ENCODE data around the gene GNA14. TPM values are rescaled to one million over a fixed set of nuclear protein-coding genes. Genes with fewer than 3 reads are reported as not detected.

The GNA14 gene
- total and polyA plus RNA-seq, 2 donors (not counting 3 experiments of a cell fraction or from before 2014, with no cell fraction given): 2.1 to 3.3 TPM

DNA sequence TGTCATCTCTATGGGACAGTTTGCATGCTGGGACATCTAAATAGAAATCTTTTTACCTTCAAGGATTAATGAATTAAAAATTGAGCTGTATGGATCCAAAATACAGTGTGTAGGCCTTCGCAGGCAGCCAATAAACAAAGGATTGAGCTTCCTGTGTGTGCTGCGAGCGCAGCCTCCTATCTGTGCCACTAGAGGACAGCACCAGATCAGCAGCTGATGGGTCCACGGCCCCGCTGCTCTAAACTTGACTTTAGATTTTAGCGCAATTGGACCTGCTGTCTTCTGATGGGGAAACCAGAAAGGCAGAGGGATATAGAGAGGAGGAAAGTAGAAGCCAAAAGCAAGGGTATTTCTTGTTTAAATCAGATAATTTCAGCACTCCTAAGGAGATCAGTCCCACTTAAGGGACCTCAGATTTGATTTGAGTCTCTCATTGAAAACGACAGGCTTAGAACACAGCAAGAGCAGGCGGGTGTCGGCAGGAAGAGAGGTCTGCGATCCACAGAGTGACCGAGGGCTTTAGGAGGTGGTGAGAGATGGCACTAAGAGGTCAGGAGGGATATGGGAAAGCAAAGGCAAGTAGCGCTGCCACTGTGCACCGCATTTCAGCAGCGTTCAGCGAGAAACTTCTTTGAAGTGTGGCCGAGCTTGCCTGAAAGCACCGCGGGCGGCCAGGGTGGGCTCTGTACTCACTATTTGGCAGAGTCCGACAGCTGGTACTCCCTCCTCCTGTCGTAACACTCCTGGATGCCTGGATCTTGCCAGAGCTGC, 214.3 kb downstream of the GNA14 start:
- no peaks in the 10 kb centered on the region for H3K27me3 ChIP-seq (ENCODE audit: control insufficient read depth in 2 of 2, insufficient read depth in 2 of 2, low read length in 2 of 2)
- H3K9ac ChIP-seq (replicated peaks; ENCODE audit: extremely low read depth, insufficient read depth, low read length): no peak overlapping the region
- ChIA-PET CTCF (interaction anchor here (0.6 to 5.1 kb wide), 57 partner anchors 9 to 777 kb away, joined by 3 to 108 read pairs (median 4); partner anchors contain the start of gene GNA14), POLR2A (no interaction called here)
- intact Hi-C loops (cut with micrococcal nuclease): loop anchor here (1.0 to 10.0 kb wide), 3 partner anchors 23 to 411 kb away; no protein-coding TSS in a partner anchor
- dilution Hi-C loops (cut with MboI; ENCODE audit: extremely low pct_ligation_motif_present, low sequenced_read_pairs): no loop called here
- BruUV-seq (replicated peaks): no TSS peak
- H3K9me1 ChIP-seq (replicated peaks; ENCODE audit: control insufficient read depth, extremely low read depth, insufficient read depth, low read length): no peaks in the 10 kb centered on the region
- no peaks in the 10 kb centered on the region for H3K36me3 ChIP-seq (ENCODE audit: control insufficient read depth in 2 of 2, extremely low read depth in 1 of 2, insufficient read depth in 2 of 2, low read length in 2 of 2)
- peak; percentile 68 for DNase-seq (ENCODE audit: low read depth, low spot score)
- H3K27ac ChIP-seq (ENCODE audit: insufficient read depth, low read depth, low read length): no peak overlapping the region
- H3K4me1 ChIP-seq (ENCODE audit: control insufficient read depth, extremely low read depth, insufficient read depth, low read length): peaks cover 16% of the 10 kb centered on the region
- no peaks in the 10 kb centered on the region for H4K20me1 ChIP-seq (replicated peaks; ENCODE audit: control insufficient read depth, extremely low read depth, insufficient read depth, low read length)
- H3K4me2 ChIP-seq (ENCODE audit: insufficient read depth, low read length): no peak overlapping the region
- H2AFZ ChIP-seq (ENCODE audit: low read depth, low read length): peak overlapping the region; percentile 28
- no peaks in the 10 kb centered on the region for H3K79me2 ChIP-seq (ENCODE audit: control insufficient read depth, insufficient read depth, low read length)
- FAIRE-seq: peak; percentile 71
- no peaks in the 10 kb centered on the region for H3K9me3 ChIP-seq (replicated peaks; ENCODE audit: control insufficient read depth, insufficient read depth, low read length)
- no peak overlapping the region for H3K4me3 ChIP-seq (replicated peaks in 1 of 3; ENCODE audit: insufficient read depth in 1 of 3, low read depth in 1 of 3, low read length in 3 of 3)
- TF ChIP-seq, protein P1, sequence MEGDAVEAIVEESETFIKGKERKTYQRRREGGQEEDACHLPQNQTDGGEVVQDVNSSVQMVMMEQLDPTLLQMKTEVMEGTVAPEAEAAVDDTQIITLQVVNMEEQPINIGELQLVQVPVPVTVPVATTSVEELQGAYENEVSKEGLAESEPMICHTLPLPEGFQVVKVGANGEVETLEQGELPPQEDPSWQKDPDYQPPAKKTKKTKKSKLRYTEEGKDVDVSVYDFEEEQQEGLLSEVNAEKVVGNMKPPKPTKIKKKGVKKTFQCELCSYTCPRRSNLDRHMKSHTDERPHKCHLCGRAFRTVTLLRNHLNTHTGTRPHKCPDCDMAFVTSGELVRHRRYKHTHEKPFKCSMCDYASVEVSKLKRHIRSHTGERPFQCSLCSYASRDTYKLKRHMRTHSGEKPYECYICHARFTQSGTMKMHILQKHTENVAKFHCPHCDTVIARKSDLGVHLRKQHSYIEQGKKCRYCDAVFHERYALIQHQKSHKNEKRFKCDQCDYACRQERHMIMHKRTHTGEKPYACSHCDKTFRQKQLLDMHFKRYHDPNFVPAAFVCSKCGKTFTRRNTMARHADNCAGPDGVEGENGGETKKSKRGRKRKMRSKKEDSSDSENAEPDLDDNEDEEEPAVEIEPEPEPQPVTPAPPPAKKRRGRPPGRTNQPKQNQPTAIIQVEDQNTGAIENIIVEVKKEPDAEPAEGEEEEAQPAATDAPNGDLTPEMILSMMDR (IDR thresholded peaks at IDR 0.05; ENCODE audit: extremely low read depth in 1 of 2, insufficient read depth in 1 of 2, low read depth in 1 of 2, low read length in 2 of 2): peak; percentile 96
- TF ChIP-seq, protein P2, sequence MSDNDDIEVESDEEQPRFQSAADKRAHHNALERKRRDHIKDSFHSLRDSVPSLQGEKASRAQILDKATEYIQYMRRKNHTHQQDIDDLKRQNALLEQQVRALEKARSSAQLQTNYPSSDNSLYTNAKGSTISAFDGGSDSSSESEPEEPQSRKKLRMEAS (IDR thresholded peaks at IDR 0.05; ENCODE audit: insufficient read depth, insufficient read length): no peak

DNA sequence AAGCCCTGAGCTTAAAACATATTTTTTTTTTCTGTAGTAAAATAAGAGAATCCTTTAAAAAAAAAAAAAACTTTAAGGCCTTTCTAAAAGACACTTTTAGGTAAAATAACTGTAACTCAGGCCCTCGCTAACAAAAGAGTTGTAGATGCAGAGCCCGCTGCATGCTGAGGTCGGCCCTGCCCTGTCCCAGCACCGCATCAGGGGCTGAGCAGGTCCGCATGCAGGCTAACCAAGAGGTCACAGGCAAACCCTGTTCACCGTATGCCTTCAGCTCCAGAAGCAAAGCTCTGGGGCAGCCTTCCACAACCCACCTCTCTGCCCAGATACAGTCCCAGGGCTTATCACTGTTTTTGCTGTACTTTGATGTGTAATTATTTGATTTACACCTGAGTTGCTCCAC, 216.1 kb downstream of the GNA14 start:
- no peak overlapping the region for H2AFZ ChIP-seq (ENCODE audit: low read depth, low read length)
- FAIRE-seq (no peak), DNase-seq (ENCODE audit: low read depth, low spot score) (no peak)
- POLR2A ChIA-PET: no interaction called here
- dilution Hi-C loops (cut with MboI; ENCODE audit: extremely low pct_ligation_motif_present, low sequenced_read_pairs): no loop called here
- no peak overlapping the region for H3K9ac ChIP-seq (replicated peaks; ENCODE audit: extremely low read depth, insufficient read depth, low read length)
- H3K27ac ChIP-seq (ENCODE audit: insufficient read depth, low read depth, low read length): no peak overlapping the region
- no peaks in the 10 kb centered on the region for H3K9me1 ChIP-seq (replicated peaks; ENCODE audit: control insufficient read depth, extremely low read depth, insufficient read depth, low read length)
- no peak overlapping the region for H3K4me3 ChIP-seq (replicated peaks in 1 of 3; ENCODE audit: insufficient read depth in 1 of 3, low read depth in 1 of 3, low read length in 3 of 3)
- no peak overlapping the region for H3K4me2 ChIP-seq (ENCODE audit: insufficient read depth, low read length)
- TF ChIP-seq POLR2AphosphoS5 (IDR thresholded peaks at IDR 0.05; ENCODE audit: insufficient read depth, low read depth, low read length): no peak
- TF ChIP-seq, protein P2 (IDR thresholded peaks at IDR 0.05; ENCODE audit: insufficient read depth, insufficient read length): no peak
- TF ChIP-seq JUN (IDR thresholded peaks at IDR 0.05; ENCODE audit: borderline replicate concordance, insufficient read depth, insufficient read length, low read depth): no peak
- TF ChIP-seq, protein P1 (IDR thresholded peaks at IDR 0.05; ENCODE audit: extremely low read depth in 1 of 2, insufficient read depth in 1 of 2, low read depth in 1 of 2, low read length in 2 of 2): no peak
- TF ChIP-seq MYC (IDR thresholded peaks at IDR 0.05; ENCODE audit: low read depth, low read length): no peak
- TF ChIP-seq FOS (IDR thresholded peaks at IDR 0.05; ENCODE audit: borderline replicate concordance, insufficient read depth, low read length): no peak
- TF ChIP-seq EZH2 (IDR thresholded peaks at IDR 0.05; ENCODE audit: borderline replicate concordance, low read depth, low read length, severe bottlenecking): no peak
- no peak for TF ChIP-seq POLR2A (IDR thresholded peaks at IDR 0.05; ENCODE audit: low read depth, low read length)
- no peaks in the 10 kb centered on the region for H4K20me1 ChIP-seq (replicated peaks; ENCODE audit: control insufficient read depth, extremely low read depth, insufficient read depth, low read length)
- no peaks in the 10 kb centered on the region for H3K79me2 ChIP-seq (ENCODE audit: control insufficient read depth, insufficient read depth, low read length)
- no peaks in the 10 kb centered on the region for H3K36me3 ChIP-seq (ENCODE audit: control insufficient read depth in 2 of 2, extremely low read depth in 1 of 2, insufficient read depth in 2 of 2, low read length in 2 of 2)
- no TSS peak for BruUV-seq (replicated peaks)
- CTCF ChIA-PET: interaction anchor here (0.8 to 5.1 kb wide), 4 partner anchors 24 to 937 kb away, joined by 3 to 70 read pairs (median 4); no protein-coding TSS in a partner anchor
- intact Hi-C loops (cut with micrococcal nuclease): loop anchor here (2.0 to 10.0 kb wide), 2 partner anchors 25 to 413 kb away; no protein-coding TSS in a partner anchor
- H3K27me3 ChIP-seq (ENCODE audit: control insufficient read depth in 2 of 2, insufficient read depth in 2 of 2, low read length in 2 of 2): no peaks in the 10 kb centered on the region
- H3K9me3 ChIP-seq (replicated peaks; ENCODE audit: control insufficient read depth, insufficient read depth, low read length): no peaks in the 10 kb centered on the region
- peaks cover 16% of the 10 kb centered on the region for H3K4me1 ChIP-seq (ENCODE audit: control insufficient read depth, extremely low read depth, insufficient read depth, low read length)
